WTC11 (cell line): ENCODE results near the gene SLC35F4. TPM values are rescaled to one million over a fixed set of nuclear protein-coding genes. Genes with fewer than 3 reads are reported as not detected.

Experiments used
- ATAC-seq: fragments of 200-7000 bp; cut with Tn5 transposase; 2 replicates; pipeline ENCODE4 v1.10.0; 2021; ENCODE audit warnings: mild to moderate bottlenecking, moderate library complexity
- CTCF ChIA-PET: fragments of 300-600 bp; sonication (Branson Sonifier 250); formaldehyde crosslinking; loops from one replicate; lab custom pipeline; 2021; ENCODE audit warnings: antibody characterized with exemption; lab: Charles Lee
- POLR2A ChIA-PET: fragments of 350-600 bp; sonication (Branson Sonifier 250); formaldehyde crosslinking; loops from one replicate; lab custom pipeline; 2021; ENCODE audit warnings: antibody characterized with exemption; lab: Charles Lee
- DNase-seq: peaks from one replicate; pipeline ENCODE4 v3.0.0; 2021; ENCODE audit warnings: low spot score
- H3K27ac Mint-ChIP-seq: 2 replicates; pipeline ENCODE4 v1.8.0; 2021; ENCODE audit warnings: mixed read lengths
- H3K27me3 Mint-ChIP-seq: 2 replicates; pipeline ENCODE4 v1.8.0; 2021; ENCODE audit warnings: low read depth, mild to moderate bottlenecking, moderate library complexity, mixed read lengths
- H3K36me3 Mint-ChIP-seq: 2 replicates; pipeline ENCODE4 v1.8.0; 2021; ENCODE audit warnings: mixed read lengths
- H3K4me1 Mint-ChIP-seq: 2 replicates; pipeline ENCODE4 v1.8.0; 2022; ENCODE audit warnings: mixed read lengths
- H3K4me3 Mint-ChIP-seq: 2 replicates; pipeline ENCODE4 v1.8.0; 2021; ENCODE audit warnings: mild to moderate bottlenecking, moderate library complexity, mixed read lengths
- H3K9me3 Mint-ChIP-seq: 2 replicates; pipeline ENCODE4 v1.8.0; 2021; ENCODE audit warnings: mixed read lengths
- ATF1 ChIP-seq: sonication (generic); formaldehyde crosslinking; IDR thresholded peaks from 2 replicates; pipeline ENCODE4 v1.8.1; 2023; ENCODE audit warnings: mild to moderate bottlenecking, moderate library complexity, missing genetic modification reagents
- ELF4 ChIP-seq: sonication (generic); formaldehyde crosslinking; IDR thresholded peaks from 2 replicates; pipeline ENCODE4 v1.8.1; 2022; ENCODE audit warnings: low read depth, mild to moderate bottlenecking, moderate library complexity, missing genetic modification reagents
- ETV6 ChIP-seq: sonication (generic); formaldehyde crosslinking; IDR thresholded peaks from 2 replicates; pipeline ENCODE4 v1.8.1; 2022; ENCODE audit warnings: mild to moderate bottlenecking, missing genetic modification reagents
- FOXJ3 ChIP-seq: sonication (generic); formaldehyde crosslinking; IDR thresholded peaks from 2 replicates; pipeline ENCODE4 v1.9.0; 2021; ENCODE audit warnings: missing genetic modification reagents, mild to moderate bottlenecking, borderline replicate concordance
- FOXK1 ChIP-seq: sonication (generic); formaldehyde crosslinking; IDR thresholded peaks from 2 replicates; pipeline ENCODE4 v1.8.0; 2022; ENCODE audit warnings: mild to moderate bottlenecking, moderate library complexity, missing genetic modification reagents
- GTF2I ChIP-seq: fragments of 250-450 bp; sonication (Bioruptor Pico); conservative IDR thresholded peaks from 2 replicates; pipeline ENCODE4 v1.4.0; 2021; ENCODE audit warnings: mild to moderate bottlenecking
- IRF2 ChIP-seq: sonication (generic); formaldehyde crosslinking; IDR thresholded peaks from 2 replicates; pipeline ENCODE4 v1.8.0; 2022; ENCODE audit warnings: low read depth, missing genetic modification reagents, borderline replicate concordance
- JAZF1 ChIP-seq: fragments of 250-450 bp; sonication (Bioruptor Pico); IDR thresholded peaks from 2 replicates; pipeline ENCODE4 v1.9.0; 2021; ENCODE audit warnings: moderate library complexity, mild to moderate bottlenecking, inconsistent platforms
- MYBL2 ChIP-seq: sonication (generic); formaldehyde crosslinking; IDR thresholded peaks from 2 replicates; pipeline ENCODE4 v1.8.1; 2023; ENCODE audit warnings: mild to moderate bottlenecking, moderate library complexity, missing genetic modification reagents
- NFE2L1 ChIP-seq: sonication (generic); formaldehyde crosslinking; IDR thresholded peaks from 2 replicates; pipeline ENCODE4 v1.8.1; 2023; ENCODE audit warnings: missing genetic modification reagents
- NR3C1 ChIP-seq: sonication (generic); formaldehyde crosslinking; conservative IDR thresholded peaks from 2 replicates; pipeline ENCODE4 v1.8.1; 2023; ENCODE audit warnings: low read depth, mild to moderate bottlenecking, missing genetic modification reagents
- PRDM15 ChIP-seq: sonication (generic); formaldehyde crosslinking; IDR thresholded peaks from 2 replicates; pipeline ENCODE4 v1.8.0; 2022; ENCODE audit warnings: missing genetic modification reagents
- RELA ChIP-seq: sonication (generic); formaldehyde crosslinking; IDR thresholded peaks from 2 replicates; pipeline ENCODE4 v1.8.1; 2022; ENCODE audit warnings: missing genetic modification reagents, mild to moderate bottlenecking, borderline replicate concordance
- ZNF121 ChIP-seq: sonication (generic); formaldehyde crosslinking; IDR thresholded peaks from 2 replicates; pipeline ENCODE4 v1.8.0; 2023; ENCODE audit warnings: missing genetic modification reagents
- ZNF219 ChIP-seq: sonication (generic); formaldehyde crosslinking; IDR thresholded peaks from 2 replicates; pipeline ENCODE4 v1.8.0; 2023; ENCODE audit warnings: missing genetic modification reagents, mild to moderate bottlenecking, borderline replicate concordance
- ZNF396 ChIP-seq: fragments of 250-450 bp; sonication (Bioruptor Pico); IDR thresholded peaks from 2 replicates; pipeline ENCODE4 v1.8.0; 2021; ENCODE audit warnings: mild to moderate bottlenecking, moderate library complexity, borderline replicate concordance
- ZNF416 ChIP-seq: fragments of 250-450 bp; sonication (Bioruptor Pico); IDR thresholded peaks from 2 replicates; pipeline ENCODE4 v1.9.0; 2021; ENCODE audit warnings: mild to moderate bottlenecking, inconsistent platforms
- ZNF423 ChIP-seq: fragments of 250-450 bp; sonication (Bioruptor Pico); IDR thresholded peaks from 2 replicates; pipeline ENCODE4 v2.1.2; 2022; ENCODE audit warnings: mild to moderate bottlenecking, moderate library complexity
- ZNF512 ChIP-seq: sonication (generic); formaldehyde crosslinking; IDR thresholded peaks from 2 replicates; pipeline ENCODE4 v1.8.1; 2022; ENCODE audit warnings: missing genetic modification reagents, borderline replicate concordance
- total RNA-seq: library from RNA; stranded (reverse); gene quantifications from 3 replicates; pipeline ENCODE4 v1.2.3, GENCODE V29; 2021
- TF ChIP-seq, protein P1 (sequence below): sonication (generic); formaldehyde crosslinking; IDR thresholded peaks from 2 replicates; pipeline ENCODE4 v1.8.0; 2023; ENCODE audit warnings: missing genetic modification reagents, mild to moderate bottlenecking, borderline replicate concordance
- TF ChIP-seq, protein P2 (sequence below): sonication (generic); formaldehyde crosslinking; IDR thresholded peaks from 2 replicates; pipeline ENCODE4 v1.8.1; 2023; ENCODE audit warnings: mild to moderate bottlenecking, missing genetic modification reagents, moderate library complexity
- TF ChIP-seq, protein P3 (sequence below): sonication (generic); formaldehyde crosslinking; IDR thresholded peaks from 2 replicates; pipeline ENCODE4 v1.8.0; 2022; ENCODE audit warnings: mild to moderate bottlenecking, missing genetic modification reagents
- TF ChIP-seq, protein P4 (sequence below): fragments of 250-450 bp; sonication (Bioruptor Pico); IDR thresholded peaks from 2 replicates; pipeline ENCODE4 v1.9.0; 2021; ENCODE audit warnings: mild to moderate bottlenecking
- TF ChIP-seq, protein P5 (sequence below): sonication (generic); formaldehyde crosslinking; IDR thresholded peaks from 2 replicates; pipeline ENCODE4 v1.8.1; 2023; ENCODE audit warnings: mild to moderate bottlenecking, missing genetic modification reagents, moderate library complexity

Gene SLC35F4
- total RNA-seq, 1 experiment from 2014 or later: not detected

- TF ChIP-seq ATF1 (CRISPR knock-in tag) (no peak), ETV6 (CRISPR knock-in tag) (no peak), ZNF512 (no peak), GTF2I (CRISPR knock-in tag) (no peak), PRDM15 (CRISPR knock-in tag) (no peak), FOXJ3 (CRISPR knock-in tag) (no peak), RELA (CRISPR knock-in tag) (no peak)
- TF ChIP-seq, protein P1, sequence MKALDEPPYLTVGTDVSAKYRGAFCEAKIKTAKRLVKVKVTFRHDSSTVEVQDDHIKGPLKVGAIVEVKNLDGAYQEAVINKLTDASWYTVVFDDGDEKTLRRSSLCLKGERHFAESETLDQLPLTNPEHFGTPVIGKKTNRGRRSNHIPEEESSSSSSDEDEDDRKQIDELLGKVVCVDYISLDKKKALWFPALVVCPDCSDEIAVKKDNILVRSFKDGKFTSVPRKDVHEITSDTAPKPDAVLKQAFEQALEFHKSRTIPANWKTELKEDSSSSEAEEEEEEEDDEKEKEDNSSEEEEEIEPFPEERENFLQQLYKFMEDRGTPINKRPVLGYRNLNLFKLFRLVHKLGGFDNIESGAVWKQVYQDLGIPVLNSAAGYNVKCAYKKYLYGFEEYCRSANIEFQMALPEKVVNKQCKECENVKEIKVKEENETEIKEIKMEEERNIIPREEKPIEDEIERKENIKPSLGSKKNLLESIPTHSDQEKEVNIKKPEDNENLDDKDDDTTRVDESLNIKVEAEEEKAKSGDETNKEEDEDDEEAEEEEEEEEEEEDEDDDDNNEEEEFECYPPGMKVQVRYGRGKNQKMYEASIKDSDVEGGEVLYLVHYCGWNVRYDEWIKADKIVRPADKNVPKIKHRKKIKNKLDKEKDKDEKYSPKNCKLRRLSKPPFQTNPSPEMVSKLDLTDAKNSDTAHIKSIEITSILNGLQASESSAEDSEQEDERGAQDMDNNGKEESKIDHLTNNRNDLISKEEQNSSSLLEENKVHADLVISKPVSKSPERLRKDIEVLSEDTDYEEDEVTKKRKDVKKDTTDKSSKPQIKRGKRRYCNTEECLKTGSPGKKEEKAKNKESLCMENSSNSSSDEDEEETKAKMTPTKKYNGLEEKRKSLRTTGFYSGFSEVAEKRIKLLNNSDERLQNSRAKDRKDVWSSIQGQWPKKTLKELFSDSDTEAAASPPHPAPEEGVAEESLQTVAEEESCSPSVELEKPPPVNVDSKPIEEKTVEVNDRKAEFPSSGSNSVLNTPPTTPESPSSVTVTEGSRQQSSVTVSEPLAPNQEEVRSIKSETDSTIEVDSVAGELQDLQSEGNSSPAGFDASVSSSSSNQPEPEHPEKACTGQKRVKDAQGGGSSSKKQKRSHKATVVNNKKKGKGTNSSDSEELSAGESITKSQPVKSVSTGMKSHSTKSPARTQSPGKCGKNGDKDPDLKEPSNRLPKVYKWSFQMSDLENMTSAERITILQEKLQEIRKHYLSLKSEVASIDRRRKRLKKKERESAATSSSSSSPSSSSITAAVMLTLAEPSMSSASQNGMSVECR (CRISPR knock-in tag): no peak
- TF ChIP-seq, protein P2, sequence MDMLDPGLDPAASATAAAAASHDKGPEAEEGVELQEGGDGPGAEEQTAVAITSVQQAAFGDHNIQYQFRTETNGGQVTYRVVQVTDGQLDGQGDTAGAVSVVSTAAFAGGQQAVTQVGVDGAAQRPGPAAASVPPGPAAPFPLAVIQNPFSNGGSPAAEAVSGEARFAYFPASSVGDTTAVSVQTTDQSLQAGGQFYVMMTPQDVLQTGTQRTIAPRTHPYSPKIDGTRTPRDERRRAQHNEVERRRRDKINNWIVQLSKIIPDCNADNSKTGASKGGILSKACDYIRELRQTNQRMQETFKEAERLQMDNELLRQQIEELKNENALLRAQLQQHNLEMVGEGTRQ (CRISPR knock-in tag): no peak
- TF ChIP-seq, all 79 proteins: peak for 0
Measured at GRCh38 chr14:57809808-57810207, 56.1 kb downstream of the SLC35F4 start (continued).

GRCh38 chr14:57797160-57797559 is 68.7 kb downstream of the SLC35F4 start:
- DNase-seq: no peak
- ATAC-seq: no peak
- ChIA-PET POLR2A (no interaction called here), CTCF (no interaction called here)
- Mint-ChIP-seq H3K4me1 (peaks cover 18% of the 10 kb centered on the region), H3K27ac (no peak overlapping the region), H3K36me3 (peaks cover 9% of the 10 kb centered on the region), H3K9me3 (peaks cover 22% of the 10 kb centered on the region), H3K27me3 (peaks cover 6% of the 10 kb centered on the region), H3K4me3 (no peak overlapping the region)
- TF ChIP-seq FOXK1 (CRISPR knock-in tag) (no peak), ZNF423 (CRISPR knock-in tag) (no peak), ZNF121 (CRISPR knock-in tag) (no peak)
- TF ChIP-seq, protein P3, sequence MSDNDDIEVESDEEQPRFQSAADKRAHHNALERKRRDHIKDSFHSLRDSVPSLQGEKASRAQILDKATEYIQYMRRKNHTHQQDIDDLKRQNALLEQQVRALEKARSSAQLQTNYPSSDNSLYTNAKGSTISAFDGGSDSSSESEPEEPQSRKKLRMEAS (CRISPR knock-in tag): no peak

DNA sequence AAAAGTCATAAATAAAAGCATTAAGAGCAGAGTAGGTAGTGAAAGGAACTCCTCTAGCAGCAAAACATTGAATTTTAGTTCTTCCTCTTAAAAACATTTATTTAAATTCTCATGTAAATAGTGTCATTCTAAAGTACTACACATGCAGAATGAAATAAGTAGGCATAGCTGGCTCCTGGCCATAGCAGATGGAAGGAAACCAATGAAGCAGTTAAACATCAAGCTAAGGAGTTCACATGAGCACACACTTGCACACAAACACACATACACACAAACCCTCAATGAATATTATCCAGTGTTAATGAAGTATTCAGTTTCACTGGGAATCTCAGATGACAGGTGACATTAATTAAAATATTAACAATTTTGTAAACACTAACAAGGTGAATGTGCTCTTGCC is 69.3 kb downstream of the SLC35F4 start:
- Mint-ChIP-seq H3K27me3 (peaks cover 6% of the 10 kb centered on the region), H3K4me1 (peaks cover 18% of the 10 kb centered on the region), H3K27ac (no peak overlapping the region), H3K9me3 (peaks cover 20% of the 10 kb centered on the region), H3K4me3 (no peak overlapping the region), H3K36me3 (peaks cover 9% of the 10 kb centered on the region)
- CTCF ChIA-PET: no interaction called here
- DNase-seq: no peak
- POLR2A ChIA-PET: no interaction called here
- ATAC-seq: no peak
- no peak for TF ChIP-seq MYBL2
- TF ChIP-seq ZNF416 (CRISPR knock-in tag): no peak
- TF ChIP-seq, protein P4, sequence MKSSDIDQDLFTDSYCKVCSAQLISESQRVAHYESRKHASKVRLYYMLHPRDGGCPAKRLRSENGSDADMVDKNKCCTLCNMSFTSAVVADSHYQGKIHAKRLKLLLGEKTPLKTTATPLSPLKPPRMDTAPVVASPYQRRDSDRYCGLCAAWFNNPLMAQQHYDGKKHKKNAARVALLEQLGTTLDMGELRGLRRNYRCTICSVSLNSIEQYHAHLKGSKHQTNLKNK (CRISPR knock-in tag): no peak
- no peak for TF ChIP-seq ZNF219
- TF ChIP-seq JAZF1 (CRISPR knock-in tag): no peak
- TF ChIP-seq ELF4 (CRISPR knock-in tag): no peak
- no peak for TF ChIP-seq NFE2L1 (CRISPR knock-in tag)
- TF ChIP-seq, protein P5, sequence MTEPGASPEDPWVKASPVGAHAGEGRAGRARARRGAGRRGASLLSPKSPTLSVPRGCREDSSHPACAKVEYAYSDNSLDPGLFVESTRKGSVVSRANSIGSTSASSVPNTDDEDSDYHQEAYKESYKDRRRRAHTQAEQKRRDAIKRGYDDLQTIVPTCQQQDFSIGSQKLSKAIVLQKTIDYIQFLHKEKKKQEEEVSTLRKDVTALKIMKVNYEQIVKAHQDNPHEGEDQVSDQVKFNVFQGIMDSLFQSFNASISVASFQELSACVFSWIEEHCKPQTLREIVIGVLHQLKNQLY (CRISPR knock-in tag): no peak
- no peak for TF ChIP-seq ZNF396 (CRISPR knock-in tag)
- TF ChIP-seq NR3C1 (CRISPR knock-in tag): no peak
- no peak for TF ChIP-seq IRF2 (CRISPR knock-in tag)
